Breast epithelium (tissue), 3 donors: ENCODE results near the gene ZMIZ1.

Source experiments
- CTCF ChIP-seq, 3 donors: fragments of 450-650 bp; IDR thresholded peaks; one replicate each; pipeline ENCODE4 v1.5.1; 2016 to 2017; ENCODE audit warnings: antibody characterized with exemption in 3 of 3, mild to moderate bottlenecking in 3 of 3, moderate library complexity in 3 of 3
- POLR2AphosphoS5 ChIP-seq, 3 donors: sonication (generic); formaldehyde crosslinking; IDR thresholded peaks; one replicate each; pipeline ENCODE4 v1.6.1; 2017; ENCODE audit warnings: antibody characterized with exemption in 3 of 3

- peak in 2 of 3 donors; percentile 10 for TF ChIP-seq POLR2AphosphoS5 (IDR thresholded peaks at IDR 0.05)
- no peak for TF ChIP-seq CTCF (IDR thresholded peaks at IDR 0.05)
These were observed 173.3 kb downstream of the ZMIZ1 start for GRCh38 chr10:79241990-79242619.
